GM21619 (cell line): ENCODE results near the gene ZFTA.
A peak's percentile ranks its signal among the peaks of the same experiment; 100 is the strongest.
"Not testable (repeated sequence)": the region's sequence is repeated elsewhere in the genome, so short reads cannot be mapped to it uniquely, and the experiment has no call there.

Experiments used
- ATAC-seq: cut with Tn5 transposase; IDR thresholded peaks from one replicate; pipeline ENCODE4 v1.9.1; 2021; ENCODE audit not compliant: unreplicated experiment

Gene ZFTA

DNA sequence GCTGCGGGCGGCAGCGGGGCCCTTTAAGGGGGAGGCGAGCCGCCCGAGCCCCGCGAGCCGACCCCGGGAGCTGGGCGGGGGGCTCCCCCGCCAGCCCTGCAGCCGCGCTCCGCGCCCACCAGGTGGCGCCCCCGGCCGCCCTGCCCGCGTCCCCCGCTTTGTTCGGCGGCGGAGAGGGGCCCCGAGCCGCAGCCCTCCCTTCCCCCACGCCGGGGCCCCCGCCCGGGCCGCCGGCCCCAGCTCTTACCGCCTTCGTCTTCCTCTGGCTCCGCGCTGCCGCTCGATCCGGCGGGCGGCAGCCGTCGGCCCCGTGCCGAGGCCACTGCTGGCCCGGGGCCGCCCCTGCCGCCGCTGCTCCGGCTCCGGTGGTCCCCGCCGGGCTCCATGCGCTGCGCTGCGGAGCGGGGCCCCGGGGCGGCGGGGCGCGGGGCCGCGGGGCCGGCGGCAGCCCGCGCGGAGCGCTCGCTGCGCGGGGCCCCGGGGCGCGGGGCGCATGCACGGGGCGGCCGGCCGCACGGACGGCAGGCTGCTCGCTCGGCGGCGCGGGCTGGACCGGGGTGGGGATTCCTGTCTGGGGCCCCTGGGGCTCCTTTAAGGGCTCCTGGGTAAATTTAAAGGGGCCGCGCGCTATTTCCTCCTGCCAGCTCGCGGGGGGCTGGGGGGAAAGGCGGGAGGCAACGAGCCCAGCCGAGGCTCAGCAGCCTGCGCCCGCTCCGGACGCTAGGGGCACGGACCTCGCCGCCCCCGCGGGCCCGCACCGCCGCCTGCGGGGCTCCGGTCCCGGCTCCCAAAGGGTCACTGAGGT, at the start of gene ZFTA:
Gene ZFTA, minus strand, starts transcription at position 539 of the 805 bp plus-strand sequence. Its CDS starts 153 bp downstream, at position 386.
- ATAC-seq, result peak; percentile 58

DNA sequence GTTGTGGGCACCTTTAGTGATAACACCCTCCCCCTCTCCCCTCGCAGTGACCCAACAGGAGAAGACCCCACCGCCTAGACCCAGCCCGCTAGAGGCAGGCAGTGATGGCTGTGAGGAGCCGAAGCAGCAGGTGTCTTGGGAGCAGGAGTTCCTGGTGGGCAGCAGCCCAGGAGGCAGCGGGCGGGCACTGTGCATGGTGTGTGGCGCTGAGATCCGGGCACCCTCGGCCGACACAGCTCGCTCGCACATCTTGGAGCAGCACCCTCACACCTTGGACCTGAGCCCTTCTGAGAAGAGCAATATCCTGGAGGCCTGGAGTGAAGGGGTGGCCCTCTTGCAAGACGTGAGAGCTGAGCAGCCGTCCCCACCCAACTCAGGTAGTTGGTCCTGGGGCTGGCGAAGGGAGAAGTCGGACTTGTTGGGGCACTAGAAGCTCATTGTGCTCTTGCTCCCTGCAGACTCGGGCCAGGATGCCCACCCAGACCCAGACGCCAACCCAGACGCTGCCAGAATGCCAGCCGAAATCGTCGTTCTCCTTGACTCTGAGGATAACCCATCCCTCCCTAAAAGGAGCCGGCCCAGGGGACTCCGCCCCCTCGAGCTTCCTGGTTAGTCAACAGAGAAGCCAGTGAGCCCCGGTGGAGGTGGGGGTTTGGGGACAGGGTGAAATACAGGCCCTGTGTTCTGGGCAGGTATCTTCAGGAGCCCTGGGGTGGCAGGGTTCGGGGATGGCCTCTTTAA, 49.4 kb upstream of the ZFTA start:
- ATAC-seq, result no peak

DNA sequence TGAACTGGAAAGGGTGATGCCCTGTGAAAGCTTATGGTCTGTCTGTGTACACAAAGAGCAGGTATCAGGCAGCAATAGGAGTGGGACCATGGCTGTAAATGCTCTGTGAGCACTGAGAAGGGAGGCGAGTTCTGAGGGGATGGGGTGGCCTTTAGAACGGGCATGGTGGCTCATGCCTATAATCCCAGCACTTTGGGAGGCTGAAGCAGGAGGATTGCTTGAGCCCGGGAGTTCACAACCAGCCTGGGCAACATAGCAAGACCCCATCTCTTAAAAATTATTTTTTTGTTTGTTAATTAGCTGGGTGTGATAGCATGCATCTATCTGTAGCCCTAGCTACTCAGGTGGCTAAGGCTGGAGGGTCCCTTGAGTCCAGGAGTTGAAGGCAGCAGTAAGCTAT, 48.2 kb upstream of the ZFTA start:
- ATAC-seq, result no peak

DNA sequence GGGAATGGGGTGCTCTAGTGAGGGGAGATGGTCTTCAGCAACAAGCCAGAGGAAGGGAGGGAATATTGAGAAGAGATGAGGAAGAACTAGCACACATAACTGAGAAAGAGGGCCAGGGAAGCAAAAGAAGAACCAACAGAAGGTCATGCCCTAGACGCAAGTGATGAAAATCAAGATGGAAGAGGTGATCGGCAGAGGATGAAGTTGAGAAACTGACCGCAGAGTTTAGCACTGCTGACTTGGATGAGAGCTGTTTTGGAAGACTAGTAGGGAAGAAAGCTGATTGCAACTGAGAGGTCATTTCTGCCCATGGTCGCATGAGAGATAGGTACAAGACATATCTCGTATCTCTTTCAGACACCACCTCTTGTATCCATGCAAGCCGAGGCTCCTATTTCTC, 47.6 kb upstream of the ZFTA start:
- ATAC-seq, result no peak

DNA sequence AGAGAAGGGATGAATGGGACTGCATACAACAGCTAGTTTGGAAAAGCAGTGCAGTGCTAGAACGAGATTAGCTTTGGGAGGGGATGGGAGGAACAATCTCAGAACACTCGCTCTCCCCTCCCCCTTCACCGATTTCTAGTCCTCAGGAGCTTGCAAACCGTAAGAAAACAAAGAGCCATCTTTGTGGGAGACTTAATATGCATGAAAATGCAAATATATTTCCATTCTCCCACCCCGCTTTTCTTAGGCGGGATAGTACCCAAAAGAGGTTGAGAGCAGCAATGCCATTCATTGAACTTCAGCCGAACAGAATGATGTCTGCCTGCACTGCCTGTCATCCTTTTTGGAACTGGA, 45.8 kb upstream of the ZFTA start:
- no peak for ATAC-seq

DNA sequence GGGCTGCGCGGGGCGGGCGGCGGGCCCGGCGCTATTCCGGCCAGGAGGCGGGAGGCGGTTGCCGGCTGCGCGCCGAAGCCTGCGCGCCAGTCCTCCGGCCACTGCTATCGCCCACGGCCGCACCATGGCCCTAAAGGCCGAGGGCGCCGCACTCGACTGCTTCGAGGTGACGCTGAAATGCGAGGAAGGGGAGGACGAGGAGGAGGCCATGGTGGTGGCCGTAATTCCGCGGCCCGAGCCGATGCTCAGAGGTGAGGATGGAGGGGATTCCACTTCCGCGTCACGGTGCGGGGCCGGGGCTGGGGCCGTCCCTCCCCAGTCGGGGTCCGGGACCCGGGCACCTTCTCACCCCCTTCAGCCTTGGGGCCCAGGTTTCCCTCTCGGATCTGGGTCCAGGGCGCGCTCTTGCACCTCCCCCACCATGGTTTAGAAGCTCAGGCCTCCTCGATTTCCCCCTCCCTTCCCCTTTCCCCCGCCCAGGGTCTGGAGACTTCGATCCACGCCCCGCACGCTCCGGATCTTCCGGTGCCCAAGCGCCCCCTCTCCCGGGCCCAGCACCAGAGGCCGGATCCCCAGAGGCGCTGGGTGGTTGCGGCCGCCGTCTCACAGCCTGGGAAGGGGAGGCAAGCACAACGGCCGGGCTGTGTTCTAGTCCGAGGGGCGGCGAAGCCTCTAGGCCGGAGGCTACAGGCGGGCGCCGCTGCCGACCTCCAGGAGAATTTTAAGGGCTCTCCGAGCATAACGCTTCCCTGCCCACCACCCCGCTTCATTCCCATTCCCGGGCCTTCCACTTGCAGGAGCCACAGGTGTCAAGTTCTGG, 45.2 kb upstream of the ZFTA start:
- peak; percentile 36 for ATAC-seq

DNA sequence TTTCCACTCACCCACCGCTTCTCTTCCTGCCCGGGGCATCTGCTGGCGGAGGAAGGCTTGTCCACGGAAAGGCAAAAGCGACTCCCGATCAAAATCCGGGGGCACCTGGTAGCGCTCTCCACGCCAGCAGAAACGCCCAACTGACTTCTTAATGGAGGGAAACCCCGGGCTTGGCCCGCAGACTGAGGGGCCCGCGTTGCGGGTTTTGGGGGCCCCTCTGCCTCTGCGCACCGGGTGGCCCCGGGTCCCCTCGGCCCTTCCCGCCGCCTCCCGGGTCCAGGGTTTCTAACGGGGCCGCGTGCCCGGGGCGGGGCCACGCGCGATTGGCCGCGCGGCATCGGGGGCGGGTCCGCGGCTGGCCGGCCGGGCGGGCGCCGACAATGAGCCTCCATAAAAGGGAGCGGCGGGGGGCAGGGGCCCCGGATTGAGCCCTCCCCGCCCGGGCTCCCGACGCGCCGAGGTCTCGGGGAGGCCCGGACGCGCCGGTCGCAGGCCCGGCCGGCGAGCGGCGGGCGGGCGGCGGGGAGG, 44.5 kb upstream of the ZFTA start, which contains the start of gene SPINDOC:
Gene SPINDOC, plus strand, starts transcription at position 422 of the 528 bp plus-strand sequence. CDS start 231 bp downstream, outside the sequence.
- peak; percentile 86 for ATAC-seq

DNA sequence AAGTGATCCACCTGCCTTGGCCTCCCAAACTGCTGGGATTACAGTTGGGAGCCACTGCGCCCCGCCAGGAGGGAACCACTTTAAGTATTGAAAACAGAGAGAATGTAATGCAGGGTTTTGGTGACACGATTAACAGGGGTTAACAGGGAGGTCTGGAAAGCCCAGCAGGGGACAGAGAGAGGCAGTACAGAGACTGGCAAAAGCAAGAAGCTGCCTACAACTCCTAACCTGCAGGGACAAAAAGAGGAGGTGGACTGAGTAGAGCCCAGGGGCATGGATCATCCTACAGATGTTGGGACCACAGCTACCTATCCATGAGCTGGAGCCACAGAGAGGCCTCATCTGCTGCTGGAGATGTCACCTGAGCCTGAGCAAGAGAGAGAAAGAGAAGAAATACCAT, 42.9 kb upstream of the ZFTA start:
- no peak for ATAC-seq

DNA sequence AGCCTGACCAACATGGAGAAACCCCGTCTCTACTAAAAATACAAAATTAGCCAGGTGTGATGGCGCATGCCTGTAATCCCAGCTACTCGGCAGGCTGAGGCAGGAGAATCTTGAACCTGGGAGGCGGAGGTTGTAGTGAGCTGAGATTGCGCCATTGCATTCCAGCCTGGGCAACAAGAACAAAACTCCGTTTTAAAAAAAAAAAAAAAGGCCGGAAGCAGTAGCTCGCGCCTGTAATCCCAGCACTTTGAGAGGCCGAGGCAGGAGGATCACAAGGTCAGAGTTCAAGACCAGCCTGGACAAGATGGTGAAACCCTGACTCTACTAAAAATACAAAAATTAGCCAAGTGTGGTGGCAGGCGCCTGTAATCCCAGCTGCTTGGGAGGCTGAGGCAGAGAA, 41.8 kb upstream of the ZFTA start:
- not testable (repeated sequence) for ATAC-seq

DNA sequence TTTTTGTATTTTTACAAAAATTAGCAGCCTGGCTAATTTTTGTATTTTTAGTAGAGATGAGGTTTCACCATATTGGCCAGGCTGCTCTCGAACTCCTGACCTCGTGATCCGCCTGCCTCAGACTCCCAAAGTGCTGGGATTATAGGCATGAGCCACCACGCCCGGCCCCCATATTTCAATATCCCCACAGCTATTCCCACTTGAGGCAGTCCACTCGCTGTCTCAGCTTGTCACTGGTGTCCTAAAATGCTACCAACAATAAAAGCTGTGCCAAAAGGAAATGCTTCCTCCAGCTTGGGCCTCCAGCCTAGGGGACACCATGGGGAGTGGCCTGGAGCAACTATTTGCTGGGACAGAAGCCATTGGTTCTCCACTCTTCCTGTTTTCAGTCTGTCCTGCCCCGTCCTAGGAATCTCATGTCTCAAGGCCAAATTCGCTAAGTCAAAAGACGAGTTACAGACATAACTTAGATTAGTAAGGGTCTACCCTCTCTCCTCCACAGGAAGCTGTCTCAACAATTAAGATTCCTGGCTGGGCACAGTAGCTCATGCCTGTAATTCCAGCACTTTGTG, 37.4 kb upstream of the ZFTA start:
- no peak for ATAC-seq

DNA sequence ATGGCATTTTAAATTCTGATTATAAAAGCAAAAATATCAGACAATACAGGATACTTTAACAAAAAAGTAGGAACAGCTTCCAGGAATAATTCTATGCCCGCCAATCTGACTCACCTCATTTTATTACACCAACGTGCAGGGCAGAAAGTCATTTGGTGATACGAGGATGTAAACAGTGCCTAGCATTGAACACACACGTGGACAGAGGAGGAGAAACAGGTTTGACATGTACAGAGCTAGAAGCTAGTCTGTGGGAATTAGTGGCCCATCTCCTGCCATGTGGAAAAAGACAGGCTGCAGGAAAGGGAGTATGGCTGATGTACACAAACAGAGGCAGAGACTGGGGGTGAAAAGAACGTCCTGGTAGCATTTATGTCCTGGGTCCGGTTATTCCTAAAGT, 35.7 kb upstream of the ZFTA start:
- ATAC-seq, result no peak

DNA sequence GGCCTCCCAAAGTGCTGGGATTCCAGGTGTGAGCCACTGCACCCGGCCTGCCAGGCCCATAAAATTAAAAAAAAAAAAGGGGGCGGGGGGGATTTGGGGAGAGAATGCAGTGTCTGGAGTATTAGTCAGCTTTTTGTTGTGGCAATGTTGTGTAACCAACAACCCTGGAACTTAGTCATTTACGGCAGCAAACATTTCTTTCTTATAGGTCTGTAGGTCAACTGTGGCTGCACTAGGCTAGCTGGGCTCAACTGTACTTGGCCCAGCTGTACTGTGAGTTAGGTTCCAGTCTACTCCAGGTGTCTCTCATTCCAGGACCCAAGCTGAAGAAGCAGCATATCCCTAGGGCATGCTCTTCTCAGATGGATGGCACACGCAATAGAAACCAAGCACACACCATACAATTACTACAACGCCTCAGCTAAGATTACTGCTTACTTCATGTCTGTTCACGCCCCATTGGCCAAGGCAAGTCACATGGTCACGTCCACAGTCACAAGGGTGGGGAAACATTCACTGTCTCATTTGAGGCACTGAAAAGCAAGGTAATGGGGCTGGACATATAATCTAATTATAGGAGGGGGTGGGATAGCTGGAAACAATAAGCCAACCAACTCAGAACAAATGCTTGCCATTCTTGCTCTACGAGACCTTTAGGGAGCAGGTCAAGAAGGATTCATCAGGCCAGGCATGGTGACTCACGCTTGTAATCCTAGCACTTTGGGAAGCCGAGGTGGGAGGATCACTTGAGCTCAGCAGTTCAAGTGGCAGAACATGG, 34.3 kb upstream of the ZFTA start:
- ATAC-seq, result no peak

DNA sequence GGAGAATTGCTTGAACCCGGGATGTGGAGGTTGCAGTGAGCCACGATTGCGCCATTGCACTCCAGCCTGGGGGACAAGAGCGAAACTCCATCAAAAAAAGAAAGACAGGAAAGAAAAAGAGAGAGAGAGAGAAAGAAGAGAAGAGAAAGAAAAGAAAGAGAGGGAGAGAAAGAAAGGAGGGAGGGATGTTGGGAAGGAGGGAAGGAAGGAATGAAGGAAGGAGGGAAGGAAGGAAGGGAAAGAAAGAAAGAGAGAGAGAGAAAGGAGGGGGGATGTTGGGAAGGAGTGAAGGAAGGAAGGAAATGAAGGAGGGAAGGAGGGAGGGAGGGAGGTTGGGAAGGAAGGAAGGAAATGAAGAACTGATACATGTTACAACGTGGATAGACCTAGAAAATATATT, 32.3 kb upstream of the ZFTA start:
- no peak for ATAC-seq

DNA sequence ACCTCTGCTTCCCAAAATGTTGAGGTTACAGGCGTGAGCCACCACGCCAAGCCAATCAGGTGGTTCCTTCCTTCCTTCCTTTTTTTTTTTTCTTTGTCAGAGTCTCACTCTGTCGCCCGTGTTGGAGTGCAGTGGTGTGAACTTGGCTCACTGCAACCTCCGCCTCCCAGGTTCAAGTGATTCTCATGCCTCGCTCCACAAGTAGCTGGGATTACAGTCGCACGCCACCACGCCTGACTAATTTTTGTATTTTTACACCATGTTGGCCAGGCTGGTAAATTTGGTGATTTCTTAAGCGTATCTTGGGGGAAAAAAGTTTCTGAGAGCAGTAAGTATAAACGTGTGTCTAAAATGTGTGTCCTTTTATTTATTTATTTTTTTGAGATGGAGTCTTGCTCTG, 26.5 kb upstream of the ZFTA start:
- ATAC-seq, result no peak

DNA sequence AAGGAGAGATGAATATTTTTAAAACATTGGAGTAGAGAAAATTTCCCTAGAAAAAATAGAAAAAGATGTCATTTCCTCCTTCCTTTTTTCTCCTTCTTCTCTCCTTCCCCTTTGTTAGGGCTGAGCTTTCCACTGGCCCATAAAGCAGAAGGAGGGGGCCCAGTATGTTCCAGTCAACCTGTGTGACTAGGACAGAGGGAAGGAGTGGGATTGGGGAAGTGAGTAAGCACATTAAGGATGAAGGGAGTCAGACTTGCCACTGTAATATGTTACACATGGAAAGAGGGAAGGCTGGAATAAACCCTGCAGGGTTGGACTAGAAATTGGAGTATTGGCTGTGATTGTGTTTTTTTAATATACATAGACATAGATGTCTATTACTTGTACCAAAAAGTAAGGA, 24.6 kb upstream of the ZFTA start:
- ATAC-seq, result no peak

DNA sequence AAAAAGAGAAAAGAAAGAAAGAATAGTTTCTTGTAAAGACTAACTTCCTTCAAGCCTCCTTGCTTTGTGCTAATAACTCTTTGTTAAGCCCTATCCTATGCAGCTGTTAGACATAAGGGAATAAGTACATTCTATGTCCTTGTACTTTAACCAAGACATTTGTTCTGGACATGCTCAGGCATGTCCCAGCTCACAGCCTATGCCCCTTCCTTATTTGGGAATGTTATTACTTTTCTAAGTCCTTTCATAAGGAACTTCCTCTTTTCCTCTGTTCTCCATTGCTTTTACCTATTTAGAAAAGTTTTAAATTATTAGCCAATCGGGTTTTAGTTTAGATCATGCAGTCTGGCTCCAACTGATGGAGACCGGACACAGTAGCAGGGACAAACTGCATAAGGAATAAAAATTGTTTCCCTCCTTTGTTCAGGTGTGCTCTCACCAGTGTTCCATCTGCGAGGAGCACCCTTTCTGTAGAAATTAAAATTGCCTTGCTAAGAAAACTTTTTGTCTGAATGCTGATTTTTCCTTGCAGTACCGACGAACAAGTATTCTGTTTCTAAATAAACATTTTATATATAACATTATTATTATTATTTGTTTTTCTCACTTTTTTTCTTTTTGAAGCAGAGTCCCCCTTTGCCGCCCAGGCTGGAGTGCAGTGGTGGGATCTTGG, 23.1 kb upstream of the ZFTA start:
- no peak for ATAC-seq

DNA sequence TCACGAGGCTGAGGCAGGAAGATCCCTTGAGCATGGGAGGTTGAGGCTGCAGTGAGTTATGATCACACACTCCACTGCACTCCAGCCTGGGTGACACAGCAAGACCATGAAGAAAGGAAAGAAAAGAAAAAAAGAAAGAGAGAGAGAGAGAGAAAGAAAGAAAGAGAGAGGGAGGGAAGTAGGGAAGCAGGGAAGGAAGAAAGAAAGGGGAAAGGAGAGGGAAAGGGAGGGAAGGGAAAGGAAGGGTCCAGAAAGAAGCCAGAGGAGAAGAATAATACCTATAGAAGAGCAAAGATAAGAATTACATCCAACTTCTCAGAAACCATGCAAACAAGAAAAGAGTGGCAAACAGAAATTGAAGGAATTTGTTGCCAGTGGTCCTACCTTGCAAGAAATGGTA, 17.2 kb upstream of the ZFTA start:
- ATAC-seq, result no peak

DNA sequence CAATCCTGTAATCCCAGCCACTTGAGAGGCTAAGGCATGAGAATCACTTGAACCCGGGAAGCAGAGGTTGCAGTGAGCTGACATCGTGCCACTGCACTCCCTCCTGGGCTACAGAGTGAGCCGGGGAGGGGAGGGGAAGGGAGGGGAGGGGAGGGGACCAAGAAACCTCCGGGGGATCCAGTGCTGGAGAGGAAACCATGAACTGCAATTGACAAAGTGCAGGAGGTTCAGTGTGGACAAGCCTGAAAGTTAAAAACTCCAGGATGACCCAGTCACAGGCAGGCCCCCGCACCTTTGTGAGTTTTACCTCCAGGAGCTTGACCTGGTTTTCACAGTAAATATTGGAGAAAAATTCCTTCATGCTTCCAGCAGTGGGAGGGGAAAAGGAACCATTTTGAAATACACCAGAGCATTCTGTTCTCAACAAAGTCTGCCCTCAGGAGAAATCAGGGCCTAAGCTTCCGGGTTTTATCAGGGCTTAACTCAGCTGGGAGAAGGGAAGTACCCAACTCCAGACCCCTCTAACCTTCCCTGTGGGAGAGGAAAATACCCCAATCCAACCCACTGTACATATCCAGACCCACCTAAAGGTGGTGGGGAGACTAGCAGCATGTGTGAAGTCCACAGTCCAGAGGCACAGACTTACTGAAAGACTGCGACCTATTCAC, 15.5 kb upstream of the ZFTA start:
- no peak for ATAC-seq

DNA sequence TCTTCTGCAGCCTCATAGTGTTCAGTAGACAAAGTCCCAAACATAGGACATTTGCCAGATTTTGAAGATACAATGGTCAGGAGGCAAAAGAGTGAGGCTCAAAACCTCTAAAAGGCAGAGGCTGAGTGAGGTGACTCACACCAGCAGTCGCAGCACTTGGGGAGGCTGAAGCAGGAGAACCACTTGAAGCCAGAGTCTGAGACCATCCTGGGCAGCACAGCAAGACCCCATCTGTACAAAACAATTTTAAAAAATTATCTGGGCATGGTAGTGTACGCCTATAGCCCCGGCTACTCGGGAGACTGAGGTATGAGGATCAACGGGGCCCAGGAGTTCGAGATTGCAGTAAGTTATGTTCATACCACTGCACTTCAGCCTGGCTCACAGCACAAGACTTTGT, 14.2 kb upstream of the ZFTA start:
- ATAC-seq, result no peak
